HepG2 (cell line): ENCODE results near the gene TUBB3. TPM values are rescaled to one million over a fixed set of nuclear protein-coding genes. Genes with fewer than 3 reads are reported as not detected.

Experiments used
- EZH2 ChIP-seq: conservative IDR thresholded peaks from 2 replicates; pipeline ENCODE4 v1.6.1; 2012; ENCODE audit warnings: mild to moderate bottlenecking, low read depth, low read length, moderate library complexity
- HDAC1 ChIP-seq: sonication (generic); formaldehyde crosslinking; IDR thresholded peaks from 2 replicates; pipeline ENCODE4 v1.5.1; 2020; ENCODE audit warnings: mild to moderate bottlenecking, missing genetic modification reagents
- HOXA3 ChIP-seq: sonication (generic); formaldehyde crosslinking; IDR thresholded peaks from 2 replicates; pipeline ENCODE4 v1.5.0; 2020; ENCODE audit warnings: missing genetic modification reagents
- ISL2 ChIP-seq: sonication (generic); formaldehyde crosslinking; IDR thresholded peaks from 2 replicates; pipeline ENCODE4 v1.5.0; 2020; ENCODE audit warnings: missing genetic modification reagents
- PLRG1 ChIP-seq: fragments of 450-650 bp; conservative IDR thresholded peaks from 2 replicates; pipeline ENCODE4 v1.6.1; 2016
- RFX5 ChIP-seq: IDR thresholded peaks from 2 replicates; pipeline ENCODE4 v1.6.1; 2011; ENCODE audit warnings: low read depth, low read length, improper control_type of control experiment
- SNAPC5 ChIP-seq: sonication (generic); formaldehyde crosslinking; IDR thresholded peaks from 2 replicates; pipeline ENCODE4 v1.8.1; 2023; ENCODE audit warnings: mild to moderate bottlenecking, missing genetic modification reagents, borderline replicate concordance
- SP2 ChIP-seq: sonication (generic); formaldehyde crosslinking; IDR thresholded peaks from 2 replicates; pipeline ENCODE4 v1.5.1; 2020; ENCODE audit warnings: mild to moderate bottlenecking, missing genetic modification reagents
- ZC3H4 ChIP-seq: sonication (generic); formaldehyde crosslinking; IDR thresholded peaks from 2 replicates; pipeline ENCODE4 v1.4.0; 2020; ENCODE audit warnings: missing genetic modification reagents, borderline replicate concordance
- ZNF333 ChIP-seq: sonication (generic); formaldehyde crosslinking; IDR thresholded peaks from 2 replicates; pipeline ENCODE4 v1.4.0; 2020; ENCODE audit warnings: mild to moderate bottlenecking, missing genetic modification reagents, borderline replicate concordance
- ZNF367 ChIP-seq: sonication (generic); formaldehyde crosslinking; IDR thresholded peaks from 2 replicates; pipeline ENCODE4 v1.4.0; 2020; ENCODE audit warnings: missing genetic modification reagents, borderline replicate concordance
- ZNF737 ChIP-seq: sonication (generic); formaldehyde crosslinking; IDR thresholded peaks from 2 replicates; pipeline ENCODE4 v1.5.0; 2020; ENCODE audit warnings: missing genetic modification reagents, mild to moderate bottlenecking, borderline replicate concordance
- ZNF776 ChIP-seq: sonication (generic); formaldehyde crosslinking; IDR thresholded peaks from 2 replicates; pipeline ENCODE4 v1.4.0; 2020; ENCODE audit warnings: mild to moderate bottlenecking, missing genetic modification reagents
- ZSCAN29 ChIP-seq: sonication (generic); formaldehyde crosslinking; conservative IDR thresholded peaks from 2 replicates; pipeline ENCODE4 v1.4.0; 2020; ENCODE audit warnings: mild to moderate bottlenecking, missing genetic modification reagents
- ZSCAN9 ChIP-seq: IDR thresholded peaks from 2 replicates; pipeline ENCODE4 v1.6.1; 2016; ENCODE audit warnings: borderline replicate concordance
- polyA plus RNA-seq, 8 experiments: library from polyadenylated mRNA; depleted of rRNA in 3 of 8; stranded (reverse) in 7 of 8; unstranded in 1 of 8; fragments of >200 nt; fragmentation: Illumina TruSeq in 4 of 8; extraction: Trizol in 4 of 8; gene quantifications; 2 replicates each; pipeline versions ENCODE4 v1.2.1 to v1.2.3, GENCODE V29; 2011 to 2016; ENCODE audit warnings: low read depth in 4 of 8, missing spikeins in 1 of 8, mixed read lengths in 1 of 8; ENCODE audit not compliant: insufficient read depth in 1 of 8
- total RNA-seq, 5 experiments: library from RNA; depleted of rRNA; stranded (reverse); fragments of >200 nt; fragmentation: Illumina TruSeq; extraction: Trizol; gene quantifications; 2 replicates each; pipeline ENCODE4 v1.2.3, GENCODE V29; 2016; ENCODE audit warnings: low read depth in 1 of 5
- TF ChIP-seq, protein P1 (sequence below): sonication (generic); formaldehyde crosslinking; IDR thresholded peaks from 2 replicates; pipeline ENCODE4 v1.8.0; 2022; ENCODE audit warnings: mild to moderate bottlenecking, missing genetic modification reagents; ENCODE audit not compliant: insufficient replicate concordance
- TF ChIP-seq, protein P2 (sequence below): sonication (generic); formaldehyde crosslinking; IDR thresholded peaks from 2 replicates; pipeline ENCODE4 v1.5.0; 2020; ENCODE audit warnings: mild to moderate bottlenecking, missing genetic modification reagents, moderate library complexity
- TF ChIP-seq, protein P3 (sequence below): sonication (generic); formaldehyde crosslinking; conservative IDR thresholded peaks from 2 replicates; pipeline ENCODE4 v1.4.0; 2020; ENCODE audit warnings: missing genetic modification reagents
- TF ChIP-seq, protein P4 (sequence below): sonication (generic); formaldehyde crosslinking; IDR thresholded peaks from 2 replicates; pipeline ENCODE4 v1.5.1; 2020; ENCODE audit warnings: missing genetic modification reagents, mild to moderate bottlenecking, borderline replicate concordance
- TF ChIP-seq, protein P5 (sequence below): sonication (generic); formaldehyde crosslinking; IDR thresholded peaks from 2 replicates; pipeline ENCODE4 v1.9.0; 2022; ENCODE audit warnings: missing genetic modification reagents, mild to moderate bottlenecking, borderline replicate concordance

The TUBB3 gene
- total and polyA plus RNA-seq, 2 of the 13 experiments (the other 11 are each of a cell fraction or from before 2014, with no cell fraction given), result 110 to 185 TPM

GRCh38 chr16:89922884-89923639 is at the start of gene TUBB3 (continued):
- TF ChIP-seq HDAC1 (CRISPR knock-in tag) (peak; percentile 75), HOXA3 (no peak; the same call in 1 of the 2 replicates), SP2 (0 out of 2 replicates have a peak, but pooled peaks have one; percentile 6), SNAPC5 (CRISPR knock-in tag) (no peak), PLRG1 (no peak), ZNF367 (CRISPR knock-in tag) (no peak), RFX5 (no peak), ISL2 (no peak), EZH2 (no peak), ZNF333 (CRISPR knock-in tag) (peak; percentile 14; the same call in 1 of the 2 replicates), ZNF776 (no peak), ZSCAN9 (CRISPR knock-in tag) (no peak), ZSCAN29 (no peak), ZC3H4 (CRISPR knock-in tag) (0 out of 2 replicates have a peak, but pooled peaks have one; percentile 16), ZNF737 (CRISPR knock-in tag) (no peak)
- TF ChIP-seq, protein P1, sequence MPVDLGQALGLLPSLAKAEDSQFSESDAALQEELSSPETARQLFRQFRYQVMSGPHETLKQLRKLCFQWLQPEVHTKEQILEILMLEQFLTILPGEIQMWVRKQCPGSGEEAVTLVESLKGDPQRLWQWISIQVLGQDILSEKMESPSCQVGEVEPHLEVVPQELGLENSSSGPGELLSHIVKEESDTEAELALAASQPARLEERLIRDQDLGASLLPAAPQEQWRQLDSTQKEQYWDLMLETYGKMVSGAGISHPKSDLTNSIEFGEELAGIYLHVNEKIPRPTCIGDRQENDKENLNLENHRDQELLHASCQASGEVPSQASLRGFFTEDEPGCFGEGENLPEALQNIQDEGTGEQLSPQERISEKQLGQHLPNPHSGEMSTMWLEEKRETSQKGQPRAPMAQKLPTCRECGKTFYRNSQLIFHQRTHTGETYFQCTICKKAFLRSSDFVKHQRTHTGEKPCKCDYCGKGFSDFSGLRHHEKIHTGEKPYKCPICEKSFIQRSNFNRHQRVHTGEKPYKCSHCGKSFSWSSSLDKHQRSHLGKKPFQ (CRISPR knock-in tag), result no peak
- TF ChIP-seq, protein P2, sequence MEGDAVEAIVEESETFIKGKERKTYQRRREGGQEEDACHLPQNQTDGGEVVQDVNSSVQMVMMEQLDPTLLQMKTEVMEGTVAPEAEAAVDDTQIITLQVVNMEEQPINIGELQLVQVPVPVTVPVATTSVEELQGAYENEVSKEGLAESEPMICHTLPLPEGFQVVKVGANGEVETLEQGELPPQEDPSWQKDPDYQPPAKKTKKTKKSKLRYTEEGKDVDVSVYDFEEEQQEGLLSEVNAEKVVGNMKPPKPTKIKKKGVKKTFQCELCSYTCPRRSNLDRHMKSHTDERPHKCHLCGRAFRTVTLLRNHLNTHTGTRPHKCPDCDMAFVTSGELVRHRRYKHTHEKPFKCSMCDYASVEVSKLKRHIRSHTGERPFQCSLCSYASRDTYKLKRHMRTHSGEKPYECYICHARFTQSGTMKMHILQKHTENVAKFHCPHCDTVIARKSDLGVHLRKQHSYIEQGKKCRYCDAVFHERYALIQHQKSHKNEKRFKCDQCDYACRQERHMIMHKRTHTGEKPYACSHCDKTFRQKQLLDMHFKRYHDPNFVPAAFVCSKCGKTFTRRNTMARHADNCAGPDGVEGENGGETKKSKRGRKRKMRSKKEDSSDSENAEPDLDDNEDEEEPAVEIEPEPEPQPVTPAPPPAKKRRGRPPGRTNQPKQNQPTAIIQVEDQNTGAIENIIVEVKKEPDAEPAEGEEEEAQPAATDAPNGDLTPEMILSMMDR (CRISPR knock-in tag), result peak; percentile 37
- TF ChIP-seq, protein P3, sequence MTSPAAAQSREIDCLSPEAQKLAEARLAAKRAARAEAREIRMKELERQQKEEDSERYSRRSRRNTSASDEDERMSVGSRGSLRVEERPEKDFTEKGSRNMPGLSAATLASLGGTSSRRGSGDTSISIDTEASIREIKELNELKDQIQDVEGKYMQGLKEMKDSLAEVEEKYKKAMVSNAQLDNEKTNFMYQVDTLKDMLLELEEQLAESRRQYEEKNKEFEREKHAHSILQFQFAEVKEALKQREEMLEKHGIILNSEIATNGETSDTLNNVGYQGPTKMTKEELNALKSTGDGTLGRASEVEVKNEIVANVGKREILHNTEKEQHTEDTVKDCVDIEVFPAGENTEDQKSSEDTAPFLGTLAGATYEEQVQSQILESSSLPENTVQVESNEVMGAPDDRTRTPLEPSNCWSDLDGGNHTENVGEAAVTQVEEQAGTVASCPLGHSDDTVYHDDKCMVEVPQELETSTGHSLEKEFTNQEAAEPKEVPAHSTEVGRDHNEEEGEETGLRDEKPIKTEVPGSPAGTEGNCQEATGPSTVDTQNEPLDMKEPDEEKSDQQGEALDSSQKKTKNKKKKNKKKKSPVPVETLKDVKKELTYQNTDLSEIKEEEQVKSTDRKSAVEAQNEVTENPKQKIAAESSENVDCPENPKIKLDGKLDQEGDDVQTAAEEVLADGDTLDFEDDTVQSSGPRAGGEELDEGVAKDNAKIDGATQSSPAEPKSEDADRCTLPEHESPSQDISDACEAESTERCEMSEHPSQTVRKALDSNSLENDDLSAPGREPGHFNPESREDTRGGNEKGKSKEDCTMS, result no peak
- TF ChIP-seq, protein P4, sequence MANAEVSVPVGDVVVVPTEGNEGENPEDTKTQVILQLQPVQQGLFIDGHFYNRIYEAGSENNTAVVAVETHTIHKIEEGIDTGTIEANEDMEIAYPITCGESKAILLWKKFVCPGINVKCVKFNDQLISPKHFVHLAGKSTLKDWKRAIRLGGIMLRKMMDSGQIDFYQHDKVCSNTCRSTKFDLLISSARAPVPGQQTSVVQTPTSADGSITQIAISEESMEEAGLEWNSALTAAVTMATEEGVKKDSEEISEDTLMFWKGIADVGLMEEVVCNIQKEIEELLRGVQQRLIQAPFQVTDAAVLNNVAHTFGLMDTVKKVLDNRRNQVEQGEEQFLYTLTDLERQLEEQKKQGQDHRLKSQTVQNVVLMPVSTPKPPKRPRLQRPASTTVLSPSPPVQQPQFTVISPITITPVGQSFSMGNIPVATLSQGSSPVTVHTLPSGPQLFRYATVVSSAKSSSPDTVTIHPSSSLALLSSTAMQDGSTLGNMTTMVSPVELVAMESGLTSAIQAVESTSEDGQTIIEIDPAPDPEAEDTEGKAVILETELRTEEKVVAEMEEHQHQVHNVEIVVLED (CRISPR knock-in tag), result no peak
- TF ChIP-seq, protein P5, sequence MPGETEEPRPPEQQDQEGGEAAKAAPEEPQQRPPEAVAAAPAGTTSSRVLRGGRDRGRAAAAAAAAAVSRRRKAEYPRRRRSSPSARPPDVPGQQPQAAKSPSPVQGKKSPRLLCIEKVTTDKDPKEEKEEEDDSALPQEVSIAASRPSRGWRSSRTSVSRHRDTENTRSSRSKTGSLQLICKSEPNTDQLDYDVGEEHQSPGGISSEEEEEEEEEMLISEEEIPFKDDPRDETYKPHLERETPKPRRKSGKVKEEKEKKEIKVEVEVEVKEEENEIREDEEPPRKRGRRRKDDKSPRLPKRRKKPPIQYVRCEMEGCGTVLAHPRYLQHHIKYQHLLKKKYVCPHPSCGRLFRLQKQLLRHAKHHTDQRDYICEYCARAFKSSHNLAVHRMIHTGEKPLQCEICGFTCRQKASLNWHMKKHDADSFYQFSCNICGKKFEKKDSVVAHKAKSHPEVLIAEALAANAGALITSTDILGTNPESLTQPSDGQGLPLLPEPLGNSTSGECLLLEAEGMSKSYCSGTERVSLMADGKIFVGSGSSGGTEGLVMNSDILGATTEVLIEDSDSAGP, result no peak; the same call in 1 of the 2 replicates
